Endothelial cell of umbilical vein (primary cell): ENCODE results near the gene DHX15. TPM values are rescaled to one million over a fixed set of nuclear protein-coding genes. Genes with fewer than 3 reads are reported as not detected.

Experiments
- BruUV-seq: library from RNA; stranded (reverse); fragments of 400-500 nt; replicated peaks from 2 replicates; lab custom pipeline; 2021; lab: Mats Ljungman, UMichigan
- CTCF ChIA-PET: fragments of 300-600, 350-600 bp; sonication (Branson Sonifier 250); formaldehyde crosslinking; loops from one replicate; lab custom pipeline; 2021; ENCODE audit warnings: antibody characterized with exemption, inconsistent platforms; lab: Charles Lee
- POLR2A ChIA-PET: fragments of 300-600, 350-600 bp; sonication (Branson Sonifier 250); formaldehyde crosslinking; loops from one replicate; lab custom pipeline; 2021; ENCODE audit warnings: antibody characterized with exemption, inconsistent platforms; lab: Charles Lee
- DNase-seq: peaks from one replicate; pipeline ENCODE4 v3.0.0-alpha.2; 2011; ENCODE audit warnings: low read depth, low spot score
- FAIRE-seq: peaks from 2 replicates; lab custom pipeline; 2011; peaks lifted over from hg19 to GRCh38; lab: Jason Lieb, UNC
- H2AFZ ChIP-seq: 2 replicates; pipeline ENCODE4 v1.6.0; 2012; ENCODE audit warnings: low read depth, low read length, control low read depth, inconsistent platforms
- H3K27ac ChIP-seq: 2 replicates; pipeline ENCODE4 v1.5.1; 2011; ENCODE audit warnings: low read depth, mild to moderate bottlenecking, control low read depth, low read length, moderate library complexity; ENCODE audit not compliant: insufficient read depth
- H3K27me3 ChIP-seq, 2 experiments: 2 replicates each; pipeline versions ENCODE4 v1.6.0 to v1.6.1; 2011; ENCODE audit warnings: low read length in 2 of 2, mixed read lengths in 1 of 2; ENCODE audit not compliant: control insufficient read depth in 2 of 2, insufficient read depth in 2 of 2
- H3K36me3 ChIP-seq, 2 experiments: 2 replicates in 1 of 2; 3 replicates in 1 of 2; pipeline ENCODE4 v1.5.1; 2011; ENCODE audit warnings: low read length in 2 of 2, mild to moderate bottlenecking in 1 of 2, moderate library complexity in 1 of 2; ENCODE audit not compliant: control insufficient read depth in 2 of 2, insufficient read depth in 2 of 2; ENCODE audit errors: extremely low read depth in 1 of 2
- H3K4me1 ChIP-seq: 3 replicates; pipeline ENCODE4 v1.5.1; 2011; ENCODE audit warnings: mild to moderate bottlenecking, low read length; ENCODE audit not compliant: control insufficient read depth, insufficient read depth; ENCODE audit errors: extremely low read depth
- H3K4me2 ChIP-seq: 2 replicates; pipeline ENCODE4 v1.6.1; 2011; ENCODE audit warnings: low read length, control low read depth, mixed read lengths; ENCODE audit not compliant: insufficient read depth
- H3K4me3 ChIP-seq, 3 experiments: fragments of 200-600 bp in 1 of 3; sonication (generic), shearing (Covaris generic) in 1 of 3; replicated peaks in 1 of 3; 2 replicates each; pipeline ENCODE4 v1.5.1; 2011 to 2016; ENCODE audit warnings: control low read depth in 3 of 3, low read length in 3 of 3, mild to moderate bottlenecking in 2 of 3, inconsistent platforms in 1 of 3, low read depth in 1 of 3, moderate library complexity in 1 of 3; ENCODE audit not compliant: insufficient read depth in 1 of 3
- H3K79me2 ChIP-seq: 2 replicates; pipeline ENCODE4 v1.6.0; 2012; ENCODE audit warnings: low read length, inconsistent platforms; ENCODE audit not compliant: control insufficient read depth, insufficient read depth
- H3K9ac ChIP-seq: replicated peaks from 2 replicates; pipeline ENCODE3; 2011; ENCODE audit warnings: low read length, control low read depth; ENCODE audit not compliant: insufficient read depth; ENCODE audit errors: extremely low read depth
- H3K9me1 ChIP-seq: replicated peaks from 3 replicates; pipeline ENCODE4 v1.6.0; 2011; ENCODE audit warnings: mild to moderate bottlenecking, low read length; ENCODE audit not compliant: control insufficient read depth, insufficient read depth; ENCODE audit errors: extremely low read depth
- H3K9me3 ChIP-seq: replicated peaks from 2 replicates; pipeline ENCODE4 v1.5.1; 2012; ENCODE audit warnings: low read length, inconsistent platforms; ENCODE audit not compliant: control insufficient read depth, insufficient read depth
- H4K20me1 ChIP-seq: replicated peaks from 2 replicates; pipeline ENCODE3; 2011; ENCODE audit warnings: mild to moderate bottlenecking, low read length; ENCODE audit not compliant: control insufficient read depth, insufficient read depth; ENCODE audit errors: extremely low read depth
- CTCF ChIP-seq, 2 donors: IDR thresholded peaks; 1 replicate in 1 of 2; 2 replicates in 1 of 2; pipeline ENCODE4 v1.5.1; 2011; ENCODE audit warnings: low read length in 2 of 2, mild to moderate bottlenecking in 2 of 2, moderate library complexity in 2 of 2, control low read depth in 1 of 2, inconsistent platforms in 1 of 2, low read depth in 1 of 2; ENCODE audit not compliant: insufficient read depth in 1 of 2; ENCODE audit errors: extremely low read depth in 1 of 2
- EZH2 ChIP-seq: IDR thresholded peaks from 2 replicates; pipeline ENCODE4 v1.6.1; 2012; ENCODE audit warnings: borderline replicate concordance, low read depth, mild to moderate bottlenecking, moderate library complexity, low read length, inconsistent platforms; ENCODE audit not compliant: severe bottlenecking
- FOS ChIP-seq: IDR thresholded peaks from 2 replicates; pipeline ENCODE4 v1.6.1; 2011; ENCODE audit warnings: mild to moderate bottlenecking, low read length, moderate library complexity, borderline replicate concordance; ENCODE audit not compliant: insufficient read depth
- GATA2 ChIP-seq: IDR thresholded peaks from 2 replicates; pipeline ENCODE4 v1.7.0; 2011; ENCODE audit warnings: low read depth, mild to moderate bottlenecking, moderate library complexity, mixed read lengths, low read length; ENCODE audit not compliant: insufficient read length, insufficient read depth
- JUN ChIP-seq: IDR thresholded peaks from 2 replicates; pipeline ENCODE4 v1.6.1; 2011; ENCODE audit warnings: borderline replicate concordance, low read depth; ENCODE audit not compliant: insufficient read length, insufficient read depth
- MAX ChIP-seq: IDR thresholded peaks from 2 replicates; pipeline ENCODE4 v1.6.1; 2011; ENCODE audit not compliant: insufficient read depth, insufficient read length
- MYC ChIP-seq: IDR thresholded peaks from one replicate; pipeline ENCODE4 v1.6.1; 2011; ENCODE audit warnings: mild to moderate bottlenecking, low read depth, low read length
- POLR2A ChIP-seq: IDR thresholded peaks from 2 replicates; pipeline ENCODE4 v1.6.1; 2012; ENCODE audit warnings: low read depth, mild to moderate bottlenecking, control low read depth, low read length
- POLR2AphosphoS5 ChIP-seq: IDR thresholded peaks from 2 replicates; pipeline ENCODE4 v1.6.1; 2012; ENCODE audit warnings: low read depth, mild to moderate bottlenecking, control low read depth, low read length, moderate library complexity; ENCODE audit not compliant: insufficient read depth
- dilution Hi-C: fragments of 300-500 bp; cut with MboI; formaldehyde crosslinking; loops from one replicate; pipeline ENCODE4 v1.15.0; 2019; ENCODE audit warnings: low sequenced_read_pairs; ENCODE audit not compliant: extremely low pct_ligation_motif_present
- intact Hi-C: fragments of 100-400 bp; cut with micrococcal nuclease; formaldehyde crosslinking; loops from one replicate; pipeline ENCODE4 v1.10.0; 2022
- polyA plus RNA-seq, 4 experiments: library from polyadenylated mRNA; depleted of rRNA in 3 of 4; stranded (reverse) in 3 of 4; unstranded in 1 of 4; fragments of >200 nt; gene quantifications; 2 replicates each; pipeline versions ENCODE4 v1.2.1 to v1.2.3, GENCODE V29; 2011 to 2012; ENCODE audit warnings: missing spikeins in 1 of 4
- total RNA-seq: library from RNA; stranded (reverse); gene quantifications from 2 replicates; pipeline ENCODE4 v1.2.3, GENCODE V29; 2021

The DHX15 gene
- total and polyA plus RNA-seq, 2 donors (not counting 3 experiments of a cell fraction or from before 2014, with no cell fraction given): 72.3 to 152 TPM

GRCh38 chr4:24632011-24632410 lies 47.7 kb upstream of the DHX15 start:
- H3K27me3 ChIP-seq: no peaks in the 10 kb centered on the region
- no TSS peak for BruUV-seq
- no peak overlapping the region for H3K27ac ChIP-seq
- peaks cover 3% of the 10 kb centered on the region for H3K4me1 ChIP-seq
- H3K9me1 ChIP-seq: no peaks in the 10 kb centered on the region
- ChIA-PET CTCF (interaction anchor here (1.3 to 1.5 kb wide), 2 partner anchors 23 to 56 kb away, joined by 3 read pairs; no protein-coding TSS in a partner anchor), POLR2A (no interaction called here)
- FAIRE-seq (no peak), DNase-seq (no peak)
- H3K36me3 ChIP-seq: no peaks in the 10 kb centered on the region
- no peak overlapping the region for H3K4me2 ChIP-seq
- H2AFZ ChIP-seq: no peak overlapping the region
- H3K79me2 ChIP-seq: no peaks in the 10 kb centered on the region
- H4K20me1 ChIP-seq: no peaks in the 10 kb centered on the region
- no peak overlapping the region for H3K9ac ChIP-seq
- TF ChIP-seq FOS (no peak), CTCF (IDR thresholded peaks at IDR 0.05; ENCODE audit: extremely low read depth in 1 of 2, insufficient read depth in 1 of 2, low read depth in 1 of 2, low read length in 2 of 2) (no peak), MYC (no peak), GATA2 (no peak), POLR2AphosphoS5 (no peak), JUN (no peak), POLR2A (no peak), MAX (no peak), EZH2 (no peak)
- H3K9me3 ChIP-seq: no peaks in the 10 kb centered on the region
- intact Hi-C loops (no loop called here), dilution Hi-C loops (no loop called here)
- no peak overlapping the region for H3K4me3 ChIP-seq
